GM12875 (cell line): ENCODE measurements around the gene PLPP1.

Source experiments
- H3K4me3 ChIP-seq: one replicate; pipeline ENCODE4 v1.5.1; 2011; ENCODE audit warnings: low read depth, low read length, control low read depth
- CTCF ChIP-seq: IDR thresholded peaks from 2 replicates; pipeline ENCODE4 v1.5.1; 2011; ENCODE audit warnings: low read depth, mild to moderate bottlenecking, control low read depth, inconsistent platforms, low read length, moderate library complexity, borderline replicate concordance; ENCODE audit not compliant: insufficient read depth

The PLPP1 gene

GRCh38 chr5:55568654-55569512 is 34.1 kb upstream of the PLPP1 start:
- no peak for TF ChIP-seq CTCF
- no peak overlapping the region for H3K4me3 ChIP-seq

- H3K4me3 ChIP-seq: no peak overlapping the region
- no peak for TF ChIP-seq CTCF
These were observed 30.0 kb upstream of the PLPP1 start for GRCh38 chr5:55564721-55565120.

GRCh38 chr5:55558484-55558883 is 23.7 kb upstream of the PLPP1 start:
- H3K4me3 ChIP-seq: no peak overlapping the region
- no peak for TF ChIP-seq CTCF

- no peak for TF ChIP-seq CTCF
These were observed 22.4 kb upstream of the PLPP1 start for GRCh38 chr5:55557123-55557522.

GRCh38 chr5:55554585-55555202 is 19.9 kb upstream of the PLPP1 start:
- no peak for TF ChIP-seq CTCF
- no peak overlapping the region for H3K4me3 ChIP-seq

More at GRCh38 chr5:55557123-55557522, 22.4 kb upstream of the PLPP1 start:
- H3K4me3 ChIP-seq: no peak overlapping the region

- H3K4me3 ChIP-seq: no peak overlapping the region
- TF ChIP-seq CTCF: no peak
These were observed 17.1 kb upstream of the PLPP1 start for GRCh38 chr5:55551904-55552303.

GRCh38 chr5:55551358-55551757 is 16.6 kb upstream of the PLPP1 start:
- H3K4me3 ChIP-seq: no peak overlapping the region
- TF ChIP-seq CTCF: no peak
